Measurements from ENCODE around the gene ITSN2. TPM values are rescaled to one million over a fixed set of nuclear protein-coding genes. Genes with fewer than 3 reads are reported as not detected.

Gene ITSN2
- total and polyA plus RNA-seq, 4 donors, result 34.3 to 77.2 (median 54.5) TPM

DNA sequence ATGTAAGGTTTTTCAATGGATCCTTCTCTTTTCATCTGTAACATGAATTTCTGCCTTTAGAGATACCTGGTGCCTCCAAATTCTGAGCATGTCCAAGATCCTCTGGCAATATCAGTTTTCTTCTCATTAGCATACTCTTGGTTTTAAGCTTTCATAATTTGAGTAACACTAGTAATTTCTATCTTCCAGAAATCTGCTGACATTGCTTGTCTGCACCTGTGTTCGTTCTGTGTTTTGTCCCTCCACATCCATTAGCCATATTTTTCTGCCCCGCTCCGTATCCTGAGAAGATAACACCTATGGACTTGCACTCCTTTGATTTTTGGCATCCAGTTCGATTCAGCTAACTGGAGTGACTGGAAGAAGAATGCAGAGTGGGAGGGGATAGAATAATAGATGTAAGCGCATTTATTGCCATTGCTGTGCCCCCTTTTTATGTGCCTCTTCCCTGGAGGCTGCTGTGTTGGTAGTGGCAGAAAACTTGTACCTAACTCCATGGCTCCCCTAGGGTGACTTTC is 32.3 kb upstream of the ITSN2 start:
- Histone ChIP-seq H3K36me3 (ENCODE audit: control insufficient read depth in 4 of 4, insufficient read depth in 4 of 4, low read length in 4 of 4) (no peaks in the 10 kb centered on the region), H3K9me3 (ENCODE audit: control insufficient read depth in 4 of 4, insufficient read depth in 3 of 4, low read length in 3 of 4) (no peaks in the 10 kb centered on the region), H3K9ac (ENCODE audit: insufficient read depth in 1 of 2, low read length in 2 of 2) (no peak overlapping the region), H3K27me3 (ENCODE audit: control insufficient read depth in 3 of 3, insufficient read depth in 3 of 3, low read length in 2 of 3) (no peaks in the 10 kb centered on the region), H3K4me1 (ENCODE audit: control insufficient read depth in 5 of 5, insufficient read depth in 5 of 5, low read length in 5 of 5) (no peaks in the 10 kb centered on the region), H3K27ac (ENCODE audit: low read depth in 1 of 2, low read length in 1 of 2) (no peak overlapping the region), H3K4me3 (no peak overlapping the region)
- ATAC-seq (ENCODE audit: insufficient read depth, low FRiP score) (no peak), DNase-seq (no peak)
- WGBS, 2 donors, result 83 to 89% methylated on average over 5 of the region's 5 CpGs
- TF ChIP-seq, protein P1, sequence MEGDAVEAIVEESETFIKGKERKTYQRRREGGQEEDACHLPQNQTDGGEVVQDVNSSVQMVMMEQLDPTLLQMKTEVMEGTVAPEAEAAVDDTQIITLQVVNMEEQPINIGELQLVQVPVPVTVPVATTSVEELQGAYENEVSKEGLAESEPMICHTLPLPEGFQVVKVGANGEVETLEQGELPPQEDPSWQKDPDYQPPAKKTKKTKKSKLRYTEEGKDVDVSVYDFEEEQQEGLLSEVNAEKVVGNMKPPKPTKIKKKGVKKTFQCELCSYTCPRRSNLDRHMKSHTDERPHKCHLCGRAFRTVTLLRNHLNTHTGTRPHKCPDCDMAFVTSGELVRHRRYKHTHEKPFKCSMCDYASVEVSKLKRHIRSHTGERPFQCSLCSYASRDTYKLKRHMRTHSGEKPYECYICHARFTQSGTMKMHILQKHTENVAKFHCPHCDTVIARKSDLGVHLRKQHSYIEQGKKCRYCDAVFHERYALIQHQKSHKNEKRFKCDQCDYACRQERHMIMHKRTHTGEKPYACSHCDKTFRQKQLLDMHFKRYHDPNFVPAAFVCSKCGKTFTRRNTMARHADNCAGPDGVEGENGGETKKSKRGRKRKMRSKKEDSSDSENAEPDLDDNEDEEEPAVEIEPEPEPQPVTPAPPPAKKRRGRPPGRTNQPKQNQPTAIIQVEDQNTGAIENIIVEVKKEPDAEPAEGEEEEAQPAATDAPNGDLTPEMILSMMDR (IDR thresholded peaks at IDR 0.05; ENCODE audit: control extremely low read depth, extremely low read depth), result no peak

DNA sequence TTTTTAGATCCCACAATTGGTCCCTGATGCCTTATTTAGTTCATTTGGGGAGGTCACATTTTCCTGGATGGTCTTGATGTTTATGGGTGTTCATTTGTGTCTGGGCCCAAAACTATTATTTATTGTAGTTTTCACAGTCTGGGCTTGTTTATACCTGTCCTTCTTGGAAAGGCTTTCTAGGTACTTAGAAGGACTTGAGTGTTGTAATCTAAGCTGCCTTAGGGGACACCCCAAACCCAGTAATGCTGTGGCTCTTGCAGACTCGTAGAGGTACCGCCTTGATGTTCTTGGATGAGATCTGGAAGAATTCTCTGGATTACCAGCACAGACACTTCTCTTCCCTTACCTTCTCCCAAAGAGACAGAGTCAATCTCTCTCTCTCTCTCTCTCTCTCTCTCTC is 25.0 kb upstream of the ITSN2 start:
- 87 to 98% methylated on average over 2 of the region's 2 CpGs for WGBS, 2 donors
- Histone ChIP-seq H3K4me1 (ENCODE audit: control insufficient read depth in 5 of 5, insufficient read depth in 5 of 5, low read length in 5 of 5) (no peaks in the 10 kb centered on the region), H3K36me3 (ENCODE audit: control insufficient read depth in 4 of 4, insufficient read depth in 4 of 4, low read length in 4 of 4) (no peaks in the 10 kb centered on the region), H3K9me3 (ENCODE audit: control insufficient read depth in 4 of 4, insufficient read depth in 3 of 4, low read length in 3 of 4) (no peaks in the 10 kb centered on the region), H3K27ac (ENCODE audit: low read depth in 1 of 2, low read length in 1 of 2) (no peak overlapping the region), H3K9ac (ENCODE audit: insufficient read depth in 1 of 2, low read length in 2 of 2) (no peak overlapping the region), H3K27me3 (ENCODE audit: control insufficient read depth in 3 of 3, insufficient read depth in 3 of 3, low read length in 2 of 3) (no peaks in the 10 kb centered on the region), H3K4me3 (no peak overlapping the region)
- DNase-seq (no peak), ATAC-seq (ENCODE audit: insufficient read depth, low FRiP score) (no peak)
- TF ChIP-seq, protein P1 (IDR thresholded peaks at IDR 0.05; ENCODE audit: control extremely low read depth, extremely low read depth), result no peak

DNA sequence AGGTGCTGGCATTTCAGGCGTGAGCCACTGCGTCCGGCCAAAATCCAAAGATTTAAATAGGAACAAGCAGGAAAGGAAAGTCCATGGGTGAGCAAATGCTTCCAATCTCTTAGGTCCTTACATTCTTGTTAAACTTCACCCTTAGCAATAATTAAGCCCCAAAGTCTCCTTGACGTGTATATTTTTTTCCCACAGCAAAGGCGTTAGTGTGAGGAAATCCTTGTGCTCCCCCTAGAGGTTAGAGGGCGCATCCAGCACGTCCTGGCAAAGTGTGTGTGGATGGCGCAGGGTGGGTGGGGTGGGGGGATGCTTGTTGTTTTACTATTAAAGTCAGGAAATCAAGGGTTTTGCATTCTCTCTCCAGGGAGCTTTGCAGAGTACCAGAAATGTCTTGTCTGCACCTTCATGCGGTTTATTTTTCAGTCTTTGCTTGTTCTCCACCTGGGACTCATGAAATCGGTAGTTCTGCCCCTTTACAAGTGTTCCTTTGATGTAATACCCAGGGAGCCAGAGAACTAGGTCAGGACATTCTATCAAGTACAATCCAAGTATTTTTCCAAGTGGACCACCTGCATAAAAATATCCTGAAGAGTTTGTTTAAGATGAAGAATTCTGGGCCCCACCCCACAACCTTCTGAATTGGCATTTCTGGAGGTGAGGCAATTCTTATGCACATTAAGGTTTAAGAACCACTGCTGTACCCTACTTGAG is 22.2 kb upstream of the ITSN2 start:
- Histone ChIP-seq H3K27ac (ENCODE audit: low read depth in 1 of 2, low read length in 1 of 2) (no peak overlapping the region), H3K27me3 (ENCODE audit: control insufficient read depth in 3 of 3, insufficient read depth in 3 of 3, low read length in 2 of 3) (no peaks in the 10 kb centered on the region), H3K4me1 (ENCODE audit: control insufficient read depth in 5 of 5, insufficient read depth in 5 of 5, low read length in 5 of 5) (no peaks in the 10 kb centered on the region), H3K9ac (ENCODE audit: insufficient read depth in 1 of 2, low read length in 2 of 2) (no peak overlapping the region), H3K9me3 (ENCODE audit: control insufficient read depth in 4 of 4, insufficient read depth in 3 of 4, low read length in 3 of 4) (no peaks in the 10 kb centered on the region), H3K36me3 (ENCODE audit: control insufficient read depth in 4 of 4, insufficient read depth in 4 of 4, low read length in 4 of 4) (no peaks in the 10 kb centered on the region), H3K4me3 (no peak overlapping the region)
- DNase-seq, result peak; percentile 78 to 88 (median 86)
- peak; percentile 86 for ATAC-seq (ENCODE audit: insufficient read depth, low FRiP score)
- TF ChIP-seq, protein P1 (IDR thresholded peaks at IDR 0.05; ENCODE audit: control extremely low read depth, extremely low read depth), result peak; percentile 70
- WGBS, 2 donors, result 22 to 32% methylated on average over 10 of the region's 10 CpGs
